Gastrocnemius medialis (tissue), 4 donors: ENCODE measurements around the gene LAMTOR5. TPM values are rescaled to one million over a fixed set of nuclear protein-coding genes. Genes with fewer than 3 reads are reported as not detected.

Source experiments
- ATAC-seq, 2 donors: fragments of 150-250 bp; one replicate each; pipeline ENCODE4 v1.9.1; 2016
- DNase-seq, 2 donors: peaks; one replicate each; pipeline ENCODE4 v3.0.0-alpha.2; 2019
- H3K27ac ChIP-seq, 4 donors: fragments of 200-600 bp; sonication (generic); 1 replicate in 1 of 4; 2 replicates in 3 of 4; pipeline ENCODE4 v1.5.1; 2016 to 2018; ENCODE audit warnings: mild to moderate bottlenecking in 2 of 4, moderate library complexity in 1 of 4
- H3K27me3 ChIP-seq, 3 donors: fragments of 200-600 bp; sonication (generic) in 2 of 3; 1 replicate in 1 of 3; 2 replicates in 2 of 3; pipeline versions ENCODE4 v1.5.1 to v1.6.0; 2016 to 2019; ENCODE audit warnings: mild to moderate bottlenecking in 1 of 3, moderate library complexity in 1 of 3
- H3K36me3 ChIP-seq, 2 donors: fragments of 200-600 bp; sonication (generic) in 1 of 2; one replicate each; pipeline ENCODE4 v1.5.1; 2017 to 2018
- H3K4me1 ChIP-seq, 2 donors: fragments of 200-600 bp; sonication (generic) in 1 of 2; one replicate each; pipeline ENCODE4 v1.5.1; 2016 to 2017; ENCODE audit warnings: mild to moderate bottlenecking in 2 of 2
- H3K4me3 ChIP-seq, 4 donors: fragments of 200-600 bp; sonication (generic) in 3 of 4; 1 replicate in 1 of 4; 2 replicates in 3 of 4; pipeline ENCODE4 v1.5.1; 2016 to 2019; ENCODE audit warnings: mild to moderate bottlenecking in 2 of 4
- H3K9me3 ChIP-seq, 3 donors: fragments of 200-600 bp; sonication (generic) in 2 of 3; 1 replicate in 1 of 3; 2 replicates in 2 of 3; pipeline ENCODE4 v1.5.1; 2016 to 2019
- POLR2A ChIP-seq, 2 donors: fragments of 450-650 bp; IDR thresholded peaks; one replicate each; pipeline ENCODE4 v1.6.1; 2017; ENCODE audit warnings: antibody characterized with exemption in 2 of 2, mild to moderate bottlenecking in 2 of 2, moderate library complexity in 2 of 2
- in situ Hi-C, 4 donors: fragments of 200-750 bp; cut with MboI; loops; one replicate each; pipeline versions ENCODE4 v1.15.0 to v1.8.0; 2017; ENCODE audit warnings: low sequenced_read_pairs in 4 of 4
- intact Hi-C: fragments of 100-400 bp; cut with DNase I; formaldehyde crosslinking; loops from one replicate; pipeline ENCODE4 v1.15.1; 2023; ENCODE audit warnings: low total_unique reads
- total RNA-seq, 4 donors: library from RNA; depleted of rRNA; stranded (reverse); fragments of >200 nt; gene quantifications; one replicate each; pipeline versions ENCODE4 v1.1.0 to v1.2.3, GENCODE V29; 2016
- TF ChIP-seq, protein P1 (sequence below), 5 experiments: fragments of 450-650 bp in 3 of 5; fragments of 200-600 bp in 2 of 5; sonication (generic) in 2 of 5; IDR thresholded peaks in 4 of 5; conservative IDR thresholded peaks in 1 of 5; 1 replicate in 4 of 5; 2 replicates in 1 of 5; pipeline ENCODE4 v1.5.1; 2016 to 2019; ENCODE audit warnings: antibody characterized with exemption in 5 of 5, mild to moderate bottlenecking in 3 of 5, moderate library complexity in 3 of 5

Gene LAMTOR5
- total RNA-seq, 4 donors from 2014 or later = 116 to 203 (median 153) TPM

DNA sequence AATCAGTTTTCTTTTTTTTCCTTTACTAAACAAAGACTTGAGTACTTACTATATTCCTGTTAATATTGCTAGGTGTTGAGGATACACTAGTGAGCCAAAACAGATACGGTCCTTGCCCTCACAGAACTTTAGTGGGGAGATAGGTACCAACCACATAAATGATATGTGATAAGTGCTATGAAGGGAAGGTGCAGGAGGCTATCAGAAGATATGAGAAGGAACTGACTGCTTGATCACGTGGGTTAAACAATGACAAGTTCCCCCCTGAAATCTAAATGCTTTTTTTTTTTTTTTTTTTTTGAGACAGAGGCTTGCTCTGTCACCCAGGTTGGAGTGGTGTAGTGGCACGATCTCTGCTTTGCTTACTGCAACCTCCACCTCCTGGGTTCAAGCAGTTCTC lies 43.3 kb downstream of the LAMTOR5 start:
- Histone ChIP-seq H3K36me3 (no peaks in the 10 kb centered on the region), H3K9me3 (no peaks in the 10 kb centered on the region), H3K27ac (no peak overlapping the region), H3K27me3 (no peaks in the 10 kb centered on the region), H3K4me3 (no peak overlapping the region), H3K4me1 (no peaks in the 10 kb centered on the region)
- in situ Hi-C loops = no loop called here
- ATAC-seq (no peak), DNase-seq (no peak)
- TF ChIP-seq, protein P1, sequence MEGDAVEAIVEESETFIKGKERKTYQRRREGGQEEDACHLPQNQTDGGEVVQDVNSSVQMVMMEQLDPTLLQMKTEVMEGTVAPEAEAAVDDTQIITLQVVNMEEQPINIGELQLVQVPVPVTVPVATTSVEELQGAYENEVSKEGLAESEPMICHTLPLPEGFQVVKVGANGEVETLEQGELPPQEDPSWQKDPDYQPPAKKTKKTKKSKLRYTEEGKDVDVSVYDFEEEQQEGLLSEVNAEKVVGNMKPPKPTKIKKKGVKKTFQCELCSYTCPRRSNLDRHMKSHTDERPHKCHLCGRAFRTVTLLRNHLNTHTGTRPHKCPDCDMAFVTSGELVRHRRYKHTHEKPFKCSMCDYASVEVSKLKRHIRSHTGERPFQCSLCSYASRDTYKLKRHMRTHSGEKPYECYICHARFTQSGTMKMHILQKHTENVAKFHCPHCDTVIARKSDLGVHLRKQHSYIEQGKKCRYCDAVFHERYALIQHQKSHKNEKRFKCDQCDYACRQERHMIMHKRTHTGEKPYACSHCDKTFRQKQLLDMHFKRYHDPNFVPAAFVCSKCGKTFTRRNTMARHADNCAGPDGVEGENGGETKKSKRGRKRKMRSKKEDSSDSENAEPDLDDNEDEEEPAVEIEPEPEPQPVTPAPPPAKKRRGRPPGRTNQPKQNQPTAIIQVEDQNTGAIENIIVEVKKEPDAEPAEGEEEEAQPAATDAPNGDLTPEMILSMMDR (IDR thresholded peaks at IDR 0.05 in 4 of 5, conservative IDR thresholded peaks at IDR 0.05 in 1 of 5) = no peak
- TF ChIP-seq POLR2A (IDR thresholded peaks at IDR 0.05) = no peak
- intact Hi-C loops = no loop called here

DNA sequence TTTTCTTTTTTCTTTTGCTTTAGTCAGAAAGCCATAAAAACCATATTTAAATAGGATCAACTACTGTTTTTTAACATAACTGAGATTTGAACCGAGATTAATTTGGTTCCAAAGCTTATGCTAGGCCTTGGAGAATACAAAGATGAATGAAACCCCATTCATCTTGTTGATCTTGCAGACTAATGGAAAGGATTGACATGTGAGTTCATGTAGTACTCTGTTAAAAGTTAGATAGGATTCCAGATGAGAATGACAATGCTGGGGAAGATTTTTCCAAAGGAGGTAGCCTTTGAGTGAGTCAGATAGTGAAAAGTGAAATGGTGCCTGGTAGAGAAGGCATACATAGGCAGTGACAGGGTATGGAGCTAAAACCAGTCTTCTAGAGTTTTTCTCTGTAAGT lies 45.6 kb downstream of the LAMTOR5 start:
- H3K36me3 ChIP-seq = no peaks in the 10 kb centered on the region
- H3K27me3 ChIP-seq = no peaks in the 10 kb centered on the region
- no peak for DNase-seq
- no peak for ATAC-seq
- H3K4me3 ChIP-seq = no peak overlapping the region
- in situ Hi-C loops (no loop called here), intact Hi-C loops (no loop called here)
- no peak overlapping the region for H3K27ac ChIP-seq
- TF ChIP-seq, protein P1 (IDR thresholded peaks at IDR 0.05 in 4 of 5, conservative IDR thresholded peaks at IDR 0.05 in 1 of 5) = no peak
- no peak for TF ChIP-seq POLR2A (IDR thresholded peaks at IDR 0.05)
- H3K4me1 ChIP-seq = peaks cover 0 to 3% of the 10 kb centered on the region in 2 donors
- no peaks in the 10 kb centered on the region for H3K9me3 ChIP-seq

DNA sequence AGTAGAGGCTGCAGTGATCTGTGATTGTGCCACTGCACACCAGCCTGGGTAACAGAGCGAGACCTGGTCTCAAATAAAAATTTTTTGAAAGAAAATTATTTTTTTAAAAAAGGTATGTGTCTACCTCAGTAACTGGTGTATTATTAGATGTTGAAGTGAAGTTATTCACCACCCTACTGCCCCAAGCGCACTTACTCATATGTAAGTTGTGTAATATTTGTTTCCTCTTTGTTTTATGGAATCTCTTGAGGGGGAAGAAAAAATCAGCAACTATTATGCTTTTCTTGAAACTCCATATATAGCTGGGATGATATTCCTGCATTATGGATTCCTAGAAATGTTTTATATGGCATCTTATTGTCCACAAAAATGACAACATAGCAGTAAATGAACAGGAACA lies 47.1 kb downstream of the LAMTOR5 start:
- Histone ChIP-seq H3K27ac (no peak overlapping the region), H3K4me1 (peaks cover 0 to 13% of the 10 kb centered on the region in 2 donors)

DNA sequence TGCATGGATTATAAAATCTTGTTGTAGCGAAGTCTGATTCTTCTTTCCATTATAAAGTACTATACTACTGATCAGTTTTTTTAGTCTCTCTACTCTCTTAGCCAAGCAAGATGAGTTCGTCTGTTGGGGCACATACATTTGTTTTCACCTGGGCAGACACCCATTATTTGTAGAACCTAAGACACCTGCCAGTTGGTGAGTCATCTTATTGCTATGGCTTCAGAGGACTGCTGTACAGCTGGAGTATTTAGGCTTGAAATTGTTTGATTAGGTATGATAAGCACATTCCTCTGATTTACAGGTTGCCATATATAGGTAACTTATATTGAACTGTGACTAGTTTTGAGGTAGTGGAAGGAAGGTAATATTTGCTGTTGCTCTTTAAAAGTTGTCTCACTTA lies 51.1 kb downstream of the LAMTOR5 start:
- ATAC-seq (no peak), DNase-seq (no peak)
- intact Hi-C loops (no loop called here), in situ Hi-C loops (no loop called here)
- Histone ChIP-seq H3K27me3 (no peaks in the 10 kb centered on the region), H3K9me3 (no peaks in the 10 kb centered on the region), H3K4me3 (no peak overlapping the region), H3K36me3 (no peaks in the 10 kb centered on the region), H3K4me1 (peaks cover 2 to 24% of the 10 kb centered on the region in 2 donors), H3K27ac (no peak overlapping the region)
- TF ChIP-seq POLR2A (IDR thresholded peaks at IDR 0.05) = no peak
- TF ChIP-seq, protein P1 (IDR thresholded peaks at IDR 0.05 in 4 of 5, conservative IDR thresholded peaks at IDR 0.05 in 1 of 5) = no peak

More for the DNA sequence above, 47.1 kb downstream of the LAMTOR5 start:
- in situ Hi-C loops = no loop called here
- Histone ChIP-seq H3K4me3 (no peak overlapping the region), H3K36me3 (no peaks in the 10 kb centered on the region), H3K9me3 (no peaks in the 10 kb centered on the region), H3K27me3 (no peaks in the 10 kb centered on the region)
- intact Hi-C loops = no loop called here
- TF ChIP-seq POLR2A (IDR thresholded peaks at IDR 0.05) = no peak
- TF ChIP-seq, protein P1 (IDR thresholded peaks at IDR 0.05 in 4 of 5, conservative IDR thresholded peaks at IDR 0.05 in 1 of 5) = no peak
- ATAC-seq (no peak), DNase-seq (no peak)

DNA sequence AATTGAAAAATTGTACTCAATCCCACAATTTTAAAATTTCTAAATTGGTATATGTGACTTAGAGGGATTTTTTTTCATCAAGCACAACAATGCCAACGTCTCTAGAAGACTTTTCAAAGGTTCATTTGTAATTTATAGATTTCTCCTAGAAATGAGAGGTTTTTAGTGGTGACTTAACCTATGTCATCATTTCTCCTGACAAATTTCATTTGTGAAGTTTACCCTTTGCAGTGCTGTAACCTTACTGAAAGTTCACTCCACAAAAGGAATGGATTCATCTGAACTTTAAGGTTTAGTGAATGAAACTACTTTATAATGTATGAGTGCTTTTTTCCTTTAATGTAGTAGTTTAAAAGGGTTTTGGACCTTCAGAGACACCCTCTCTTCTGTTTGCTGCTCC lies 52.2 kb downstream of the LAMTOR5 start:
- no peaks in the 10 kb centered on the region for H3K9me3 ChIP-seq
- DNase-seq (no peak), ATAC-seq (no peak)
- H3K36me3 ChIP-seq = no peaks in the 10 kb centered on the region
- H3K4me1 ChIP-seq = peaks cover 11 to 30% of the 10 kb centered on the region in 2 donors
- in situ Hi-C loops = no loop called here
- TF ChIP-seq, protein P1 (IDR thresholded peaks at IDR 0.05 in 4 of 5, conservative IDR thresholded peaks at IDR 0.05 in 1 of 5) = no peak
- TF ChIP-seq POLR2A (IDR thresholded peaks at IDR 0.05) = no peak
- H3K27me3 ChIP-seq = no peaks in the 10 kb centered on the region
- H3K4me3 ChIP-seq = no peak overlapping the region
- H3K27ac ChIP-seq = no peak overlapping the region
- intact Hi-C loops = no loop called here
